T47D (cell line): ENCODE data around the gene IRX4.
"Not testable (repeated sequence)": the region's sequence is repeated elsewhere in the genome, so short reads cannot be mapped to it uniquely, and the experiment has no call there.

Experiments
- DNase-seq, 2 experiments: peaks; one replicate each; pipeline versions ENCODE4 v3.0.0 to v3.0.0-alpha.2; 2011 to 2012; ENCODE audit warnings: low read depth in 1 of 2, low spot score in 1 of 2
- JUND ChIP-seq: IDR thresholded peaks from 2 replicates; pipeline ENCODE4 v1.6.1; 2012; ENCODE audit warnings: low read depth
- in situ Hi-C: cut with HindIII; loops from 2 replicates; pipeline ENCODE4 v1.10.0; 2016; ENCODE audit warnings: low sequenced_read_pairs, low pct_unique_long_range_greater_than_20kb

The IRX4 gene

DNA sequence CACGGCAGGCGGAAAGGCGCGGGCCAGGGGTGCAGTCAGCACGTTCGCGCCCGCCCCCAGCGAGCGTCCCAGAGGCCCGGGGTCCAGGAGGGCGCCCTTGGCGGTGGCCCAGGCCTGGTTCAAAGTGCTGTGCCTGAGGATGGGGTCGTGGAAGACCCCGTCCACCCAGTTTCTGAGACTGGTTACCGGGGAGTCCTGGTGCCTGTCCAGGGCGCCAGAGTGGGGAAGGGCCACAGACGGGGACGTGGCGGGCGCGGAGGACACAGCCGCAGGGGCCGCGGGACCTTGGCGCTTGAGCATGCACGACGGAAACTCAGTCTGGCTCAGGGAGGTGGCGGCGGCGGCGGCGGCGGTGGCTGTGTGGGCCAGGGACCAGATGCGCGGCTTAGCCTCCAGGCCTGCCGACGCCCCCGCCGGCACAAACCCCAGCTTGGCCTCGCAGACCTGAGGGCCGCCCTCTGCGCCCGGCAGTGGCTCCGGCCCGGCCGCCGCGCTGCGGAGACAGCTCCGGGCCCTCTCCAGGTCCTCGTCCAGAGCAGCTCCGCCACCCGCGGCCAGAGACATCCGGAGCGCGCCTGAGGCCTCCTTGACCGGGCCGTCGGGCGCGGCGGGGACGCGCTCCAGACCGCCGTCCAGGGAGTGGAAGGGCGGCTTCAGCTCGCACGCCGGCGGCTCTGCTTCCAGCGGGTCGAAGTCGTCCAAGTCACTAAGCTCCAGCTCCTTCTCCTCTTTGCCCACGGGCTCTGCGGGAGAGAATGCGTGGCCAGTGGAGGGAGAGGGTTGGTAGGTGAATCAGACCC is 4.5 kb downstream of the IRX4 start:
- no peak for TF ChIP-seq JUND
- no peak for DNase-seq
- in situ Hi-C loops: no loop called here

DNA sequence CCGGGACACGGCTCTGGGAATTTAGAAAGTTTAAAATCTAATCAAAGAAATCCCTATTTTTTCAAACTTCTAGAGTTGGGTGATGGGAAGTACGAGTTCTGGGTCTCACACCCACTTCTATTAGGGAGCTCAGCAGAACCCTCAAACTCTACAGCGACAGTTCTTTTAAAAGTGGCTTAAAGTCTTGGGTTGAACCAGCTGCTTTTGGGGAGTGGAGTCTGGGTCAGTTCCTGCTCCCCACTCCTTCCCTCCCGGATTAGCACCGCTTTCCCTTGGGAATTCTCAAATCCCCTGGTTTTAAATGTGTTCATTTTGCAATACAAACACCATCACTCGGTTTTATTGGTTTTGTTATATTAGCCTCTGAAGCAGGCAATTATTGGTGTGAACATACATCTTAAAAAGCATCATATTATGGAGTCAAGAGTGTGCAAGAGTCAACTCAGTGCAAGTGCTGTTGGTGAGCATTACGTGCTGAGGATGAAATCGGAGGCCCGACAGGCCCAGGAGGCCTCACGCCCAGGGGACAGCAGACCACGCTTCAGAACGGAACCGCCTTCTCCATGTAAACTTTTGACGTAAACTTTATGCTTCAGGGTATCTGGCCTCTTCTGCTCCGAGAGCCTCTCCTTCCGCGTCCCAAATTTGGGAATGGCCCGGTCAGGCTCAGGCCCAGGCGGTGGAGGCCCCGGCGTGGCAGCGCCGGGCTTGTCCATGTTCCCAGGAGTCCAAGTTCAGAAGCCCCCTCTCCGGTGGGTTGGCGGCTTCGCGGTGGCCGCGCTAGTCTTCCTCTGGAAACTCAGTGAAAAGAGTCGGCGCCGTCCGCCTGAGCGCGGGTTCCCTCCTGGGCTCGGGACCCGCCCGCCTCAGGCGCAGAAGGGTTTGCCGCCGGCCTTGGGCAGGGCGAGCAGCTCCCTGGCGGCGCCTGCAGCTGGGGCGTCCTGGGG is 5.3 kb downstream of the IRX4 start:
- in situ Hi-C loops: no loop called here
- no peak for TF ChIP-seq JUND
- DNase-seq: no peak

- no peak for DNase-seq
- no peak for TF ChIP-seq JUND
- in situ Hi-C loops: no loop called here
Observed at GRCh38 chr5:1876660-1877064, 6.1 kb downstream of the IRX4 start.

- DNase-seq: no peak
- in situ Hi-C loops: no loop called here
- TF ChIP-seq JUND: no peak
Observed at GRCh38 chr5:1875843-1876659, 6.7 kb downstream of the IRX4 start.

- in situ Hi-C loops: no loop called here
- no peak for TF ChIP-seq JUND
- no peak for DNase-seq
Observed at GRCh38 chr5:1875281-1875842, 7.4 kb downstream of the IRX4 start.

- no peak for DNase-seq
- in situ Hi-C loops: no loop called here
- TF ChIP-seq JUND: no peak
Observed at GRCh38 chr5:1874771-1875220, 7.9 kb downstream of the IRX4 start.

DNA sequence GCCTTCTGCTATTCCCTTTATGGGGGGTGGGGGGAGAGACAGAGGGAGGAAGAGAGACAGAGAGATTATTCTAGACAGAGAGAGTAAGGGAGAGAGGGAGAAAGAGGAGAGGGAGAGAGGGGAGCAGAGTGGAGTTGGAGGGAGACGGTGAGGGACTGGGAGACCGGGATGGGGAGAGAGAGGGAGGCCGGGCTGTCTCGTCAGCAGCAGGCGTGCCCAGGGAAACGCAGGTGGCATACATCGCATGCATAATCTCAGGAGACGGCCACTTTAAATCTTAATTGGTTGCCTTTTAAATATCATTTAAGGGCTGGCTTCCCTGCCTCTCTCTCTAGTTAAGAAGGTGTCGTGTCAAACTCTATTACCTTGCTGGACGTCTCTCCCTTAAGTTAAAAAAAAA is 8.4 kb downstream of the IRX4 start:
- no peak for TF ChIP-seq JUND
- no peak for DNase-seq
- in situ Hi-C loops: no loop called here

DNA sequence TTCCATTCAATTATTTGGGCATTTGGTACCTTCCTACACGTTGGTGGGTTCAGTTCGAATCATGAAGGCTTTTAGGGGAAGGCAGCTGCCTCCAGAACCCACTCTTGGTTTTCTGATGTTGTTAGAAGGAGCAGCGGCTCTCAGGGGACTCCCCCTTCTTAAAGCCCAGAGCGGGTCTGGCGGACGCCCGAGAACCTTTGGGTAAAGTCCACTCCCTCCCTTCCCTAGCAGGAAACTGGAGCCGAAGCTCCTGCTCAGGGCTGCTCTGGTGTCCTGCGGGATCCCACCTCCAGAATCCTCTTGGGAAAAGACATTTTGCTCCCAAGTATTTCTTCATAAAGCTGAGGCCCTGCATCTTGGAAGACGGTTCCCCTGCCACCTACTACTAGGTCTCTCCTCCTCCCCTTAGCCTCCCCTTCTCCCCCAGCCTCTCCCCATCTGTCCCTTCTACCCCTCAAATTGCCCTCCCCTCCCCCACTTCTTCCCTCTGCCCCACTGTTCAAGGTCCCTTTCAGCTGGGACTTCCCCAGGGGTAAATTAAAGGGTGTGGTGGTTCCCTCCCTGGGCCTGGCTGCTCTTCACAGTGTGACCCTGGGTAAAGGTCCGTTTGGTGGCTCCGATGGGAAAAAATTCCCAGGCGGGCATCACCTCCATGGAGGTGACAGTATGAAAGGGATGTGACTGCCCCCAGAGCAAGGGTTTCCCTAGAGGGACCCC is 9.3 kb downstream of the IRX4 start:
- no peak for TF ChIP-seq JUND
- DNase-seq: no peak
- in situ Hi-C loops: no loop called here

- no peak for TF ChIP-seq JUND
- DNase-seq: no peak
- in situ Hi-C loops: no loop called here
Observed at GRCh38 chr5:1871441-1871840, 11.3 kb downstream of the IRX4 start.

- DNase-seq, in situ Hi-C loops: not testable (repeated sequence)
Observed at GRCh38 chr5:1870435-1871272, 12.1 kb downstream of the IRX4 start.
